H1 (cell line): ENCODE data around the gene DNAH8. TPM values are rescaled to one million over a fixed set of nuclear protein-coding genes. Genes with fewer than 3 reads are reported as not detected.

Experiments used
- CTCF ChIA-PET: fragments of 300-600 bp; sonication (Branson Sonifier 250); formaldehyde crosslinking; loops from one replicate; lab custom pipeline; 2021; ENCODE audit not compliant: partially characterized antibody; lab: Charles Lee
- POLR2A ChIA-PET: fragments of 300-600 bp; sonication (Branson Sonifier 250); formaldehyde crosslinking; loops from one replicate; lab custom pipeline; 2021; ENCODE audit warnings: inconsistent platforms; ENCODE audit not compliant: partially characterized antibody; lab: Charles Lee
- DNase-seq, 2 experiments: peaks; one replicate each; pipeline versions ENCODE4 v3.0.0 to v3.0.0-alpha.2; 2010 to 2022; ENCODE audit warnings: low spot score in 2 of 2, low read depth in 1 of 2, mixed read lengths in 1 of 2
- FAIRE-seq: peaks from 2 replicates; lab custom pipeline; 2011; peaks lifted over from hg19 to GRCh38; lab: Jason Lieb, UNC
- H2AFZ ChIP-seq: 2 replicates; pipeline ENCODE4 v1.8.1; 2012; ENCODE audit warnings: low read length, inconsistent platforms
- H2AK5ac ChIP-seq: 2 replicates; pipeline ENCODE4 v1.6.1; 2013; ENCODE audit warnings: low read depth, low read length
- H2BK120ac ChIP-seq: replicated peaks from 2 replicates; pipeline ENCODE3; 2013; ENCODE audit warnings: low read depth, low read length, inconsistent platforms
- H2BK12ac ChIP-seq: 2 replicates; pipeline ENCODE4 v1.6.1; 2013; ENCODE audit warnings: low read depth, low read length
- H2BK15ac ChIP-seq: 2 replicates; pipeline ENCODE4 v1.6.1; 2013; ENCODE audit warnings: low read length
- H2BK20ac ChIP-seq: 2 replicates; pipeline ENCODE4 v1.6.1; 2013; ENCODE audit warnings: low read length
- H2BK5ac ChIP-seq: 2 replicates; pipeline ENCODE4 v1.6.1; 2013; ENCODE audit warnings: low read depth, low read length
- H3K14ac ChIP-seq: 2 replicates; pipeline ENCODE4 v1.6.1; 2013; ENCODE audit warnings: inconsistent platforms; ENCODE audit not compliant: insufficient read length
- H3K18ac ChIP-seq: 2 replicates; pipeline ENCODE4 v1.6.1; 2013; ENCODE audit warnings: low read length; ENCODE audit errors: extremely low read depth
- H3K23ac ChIP-seq: 2 replicates; pipeline ENCODE4 v1.6.1; 2013; ENCODE audit warnings: inconsistent platforms; ENCODE audit not compliant: insufficient read length
- H3K23me2 ChIP-seq: 2 replicates; pipeline ENCODE4 v1.6.1; 2013; ENCODE audit warnings: low read depth, low read length
- H3K27ac ChIP-seq: 2 replicates; pipeline ENCODE4 v1.6.1; 2011; ENCODE audit warnings: low read depth, low read length, inconsistent platforms
- H3K27me3 ChIP-seq, 4 experiments: replicated peaks in 1 of 4; 1 replicate in 1 of 4; 2 replicates in 3 of 4; pipeline versions ENCODE4 v1.6.1 to v1.8.1; 2011 to 2013; ENCODE audit warnings: low read length in 3 of 4, mild to moderate bottlenecking in 3 of 4, inconsistent platforms in 2 of 4, mixed read lengths in 2 of 4, moderate library complexity in 1 of 4; ENCODE audit not compliant: control insufficient read depth in 3 of 4, insufficient read depth in 3 of 4; ENCODE audit errors: extremely low read depth in 1 of 4
- H3K36me3 ChIP-seq, 4 experiments: 2 replicates each; pipeline versions ENCODE4 v1.6.1 to v1.8.1; 2011 to 2013; ENCODE audit warnings: mild to moderate bottlenecking in 4 of 4, low read length in 3 of 4, moderate library complexity in 2 of 4, control low read depth in 1 of 4, inconsistent platforms in 1 of 4; ENCODE audit not compliant: insufficient read depth in 4 of 4, control insufficient read depth in 2 of 4
- H3K4ac ChIP-seq: replicated peaks from 2 replicates; pipeline ENCODE3; 2013; ENCODE audit warnings: low read length, low read depth, mixed read lengths, inconsistent platforms; ENCODE audit not compliant: insufficient read length
- H3K4me1 ChIP-seq, 4 experiments: replicated peaks in 1 of 4; 1 replicate in 1 of 4; 2 replicates in 3 of 4; pipeline versions ENCODE4 v1.6.1 to v1.8.1; 2011 to 2013; ENCODE audit warnings: low read length in 3 of 4, inconsistent platforms in 2 of 4, mixed read lengths in 1 of 4; ENCODE audit not compliant: insufficient read depth in 4 of 4, control insufficient read depth in 3 of 4
- H3K4me2 ChIP-seq, 2 experiments: 2 replicates each; pipeline versions ENCODE4 v1.6.1 to v1.8.1; 2011 to 2013; ENCODE audit warnings: low read depth in 2 of 2, low read length in 2 of 2, control low read depth in 1 of 2, inconsistent platforms in 1 of 2, mild to moderate bottlenecking in 1 of 2; ENCODE audit not compliant: insufficient read depth in 1 of 2
- H3K4me3 ChIP-seq, 4 experiments: fragments of 200-600, 300-600 bp in 1 of 4; sonication (generic), shearing (Covaris generic), sonication (Bioruptor Twin) in 1 of 4; 2 replicates each; pipeline versions ENCODE4 v1.5.1 to v1.8.1; 2011 to 2016; ENCODE audit warnings: low read length in 4 of 4, low read depth in 3 of 4, control low read depth in 2 of 4, inconsistent platforms in 2 of 4, mild to moderate bottlenecking in 2 of 4, mixed read lengths in 1 of 4, moderate library complexity in 1 of 4; ENCODE audit not compliant: insufficient read depth in 2 of 4; ENCODE audit errors: extremely low read depth in 1 of 4
- H3K56ac ChIP-seq: replicated peaks from 2 replicates; pipeline ENCODE3; 2013; ENCODE audit warnings: low read depth, mild to moderate bottlenecking, mixed read lengths, low read length, inconsistent platforms; ENCODE audit not compliant: insufficient read length
- H3K79me1 ChIP-seq: 2 replicates; pipeline ENCODE4 v1.6.1; 2013; ENCODE audit warnings: low read depth, low read length, control low read depth
- H3K79me2 ChIP-seq, 2 experiments: 2 replicates each; pipeline versions ENCODE4 v1.6.1 to v1.8.1; 2012 to 2013; ENCODE audit warnings: low read length in 2 of 2, mild to moderate bottlenecking in 2 of 2, inconsistent platforms in 1 of 2; ENCODE audit not compliant: insufficient read depth in 2 of 2, control insufficient read depth in 1 of 2
- H3K9ac ChIP-seq, 4 experiments: replicated peaks in 1 of 4; 1 replicate in 1 of 4; 2 replicates in 3 of 4; pipeline versions ENCODE4 v1.6.1 to v1.8.1; 2011 to 2013; ENCODE audit warnings: low read depth in 3 of 4, low read length in 3 of 4, control low read depth in 2 of 4, mild to moderate bottlenecking in 2 of 4, moderate library complexity in 2 of 4, inconsistent platforms in 1 of 4; ENCODE audit errors: extremely low read depth in 1 of 4
- H3K9me3 ChIP-seq, 2 experiments: 2 replicates each; pipeline versions ENCODE4 v1.6.1 to v1.8.1; 2012 to 2013; ENCODE audit warnings: mild to moderate bottlenecking in 2 of 2, moderate library complexity in 2 of 2, control low read depth in 1 of 2, inconsistent platforms in 1 of 2, low read depth in 1 of 2, low read length in 1 of 2, mixed read lengths in 1 of 2; ENCODE audit not compliant: insufficient read depth in 2 of 2
- H4K20me1 ChIP-seq, 2 experiments: replicated peaks in 1 of 2; 2 replicates each; pipeline versions ENCODE3 to v1.8.1; 2011 to 2013; ENCODE audit warnings: inconsistent platforms in 2 of 2, low read length in 2 of 2, mild to moderate bottlenecking in 1 of 2; ENCODE audit not compliant: insufficient read depth in 2 of 2, control insufficient read depth in 1 of 2
- H4K5ac ChIP-seq: 2 replicates; pipeline ENCODE4 v1.6.1; 2013; ENCODE audit warnings: low read length, low read depth, mixed read lengths, inconsistent platforms; ENCODE audit not compliant: insufficient read length
- H4K8ac ChIP-seq: 2 replicates; pipeline ENCODE4 v1.8.0; 2013; ENCODE audit warnings: mild to moderate bottlenecking, moderate library complexity, low read length, inconsistent platforms; ENCODE audit not compliant: insufficient read depth; ENCODE audit errors: extremely low read depth
- H4K91ac ChIP-seq: replicated peaks from 2 replicates; pipeline ENCODE3; 2013; ENCODE audit warnings: low read length, mixed read lengths, inconsistent platforms; ENCODE audit not compliant: insufficient read length
- ATF3 ChIP-seq: IDR thresholded peaks from 2 replicates; pipeline ENCODE4 v1.6.1; 2011; ENCODE audit warnings: low read depth, mild to moderate bottlenecking, low read length; ENCODE audit not compliant: insufficient read depth
- BACH1 ChIP-seq: IDR thresholded peaks from 2 replicates; pipeline ENCODE4 v1.6.1; 2012; ENCODE audit warnings: low read length, improper control_type of control experiment
- E2F6 ChIP-seq: IDR thresholded peaks from 2 replicates; pipeline ENCODE4 v1.6.1; 2012; ENCODE audit warnings: inconsistent platforms
- GTF2F1 ChIP-seq: IDR thresholded peaks from 2 replicates; pipeline ENCODE4 v1.6.1; 2012; ENCODE audit warnings: low read depth, low read length, improper control_type of control experiment, borderline replicate concordance
- KDM5A ChIP-seq: fragments of 200-600 bp; IDR thresholded peaks from 2 replicates; pipeline ENCODE4 v1.7.1; 2012; ENCODE audit warnings: mild to moderate bottlenecking, low read length, inconsistent platforms, mixed read lengths
- NRF1 ChIP-seq: IDR thresholded peaks from 2 replicates; pipeline ENCODE4 v1.6.1; 2011; ENCODE audit warnings: mild to moderate bottlenecking, low read depth, low read length, improper control_type of control experiment
- SIRT6 ChIP-seq: IDR thresholded peaks from one replicate; pipeline ENCODE4 v1.7.1; 2012; ENCODE audit warnings: low read length, inconsistent platforms
- SRF ChIP-seq: IDR thresholded peaks from 2 replicates; pipeline ENCODE4 v1.6.1; 2011; ENCODE audit warnings: mild to moderate bottlenecking, low read depth, low read length, moderate library complexity
- TAF7 ChIP-seq: optimal IDR thresholded peaks from 2 replicates; pipeline ENCODE3; 2011; ENCODE audit warnings: low read depth, mild to moderate bottlenecking, inconsistent platforms, low read length, moderate library complexity, borderline replicate concordance
- ZNF274 ChIP-seq: IDR thresholded peaks from 2 replicates; pipeline ENCODE4 v1.7.0; 2012; ENCODE audit warnings: low read length, borderline replicate concordance; ENCODE audit errors: extremely low read depth
- WGBS, 2 experiments: shearing (Covaris generic) in 1 of 2; methylation state at CpG; one replicate each; pipeline versions ENCODE4 v1.1.6 to v1.1.7; 2013 to 2015; ENCODE audit warnings: low lambda C conversion rate in 2 of 2, mixed read lengths in 2 of 2, inconsistent platforms in 1 of 2, low coverage in 1 of 2, missing lambda C conversion rate in 1 of 2; ENCODE audit not compliant: insufficient replicate concordance in 2 of 2, insufficient coverage in 1 of 2, insufficient read length in 1 of 2; ENCODE audit errors: extremely low coverage in 1 of 2, missing lambda C conversion rate in 1 of 2; 5-methylcytosine and 5-hydroxymethylcytosine counted together
- polyA plus RNA-seq, 7 experiments: library from polyadenylated mRNA; depleted of rRNA in 3 of 7; stranded (reverse) in 5 of 7; unstranded in 2 of 7; fragments of >200 nt in 5 of 7; fragments of 200-250 nt in 2 of 7; gene quantifications; 1 replicate in 5 of 7; 2 replicates in 1 of 7; 4 replicates in 1 of 7; pipeline versions ENCODE4 v1.2.1 to v1.2.3, GENCODE V29; 2011 to 2013; ENCODE audit warnings: missing spikeins in 2 of 7, mixed read lengths in 2 of 7
- total RNA-seq: library from RNA; stranded (reverse); fragmentation: NEBNext Ultra II Directional; extraction: Animal tissue kit (Norgen Biotek cat#: 25700); gene quantifications from 2 replicates; pipeline ENCODE4 v1.2.1, GENCODE V29; 2021

DNAH8 gene
- total and polyA plus RNA-seq, 2 of the 8 experiments (the other 6 are each of a cell fraction or from before 2014, with no cell fraction given): under 0.01 TPM; not detected in 1

GRCh38 chr6:38784506-38785235 lies 69.6 kb downstream of the DNAH8 start:
- ChIA-PET POLR2A (interaction anchor here (0.9 kb wide), 1 partner anchor 11 kb away, joined by 3 read pairs; no protein-coding TSS in a partner anchor), CTCF (interaction anchor here (0.7 to 2.5 kb wide), 4 partner anchors 11 to 103 kb away, joined by 3 to 8 read pairs (median 4); no protein-coding TSS in a partner anchor)
- H3K9ac ChIP-seq: no peak overlapping the region
- H2BK5ac ChIP-seq: no peak overlapping the region
- no peak overlapping the region for H4K8ac ChIP-seq
- H3K4me2 ChIP-seq: no peak overlapping the region; a peak in 1 of 4 replicates
- no peaks in the 10 kb centered on the region for H4K20me1 ChIP-seq
- no peak overlapping the region for H3K18ac ChIP-seq
- no peak for DNase-seq
- no peak overlapping the region for H3K23ac ChIP-seq
- H3K79me2 ChIP-seq: no peaks in the 10 kb centered on the region
- no peak overlapping the region for H2BK20ac ChIP-seq
- no peak overlapping the region for H4K5ac ChIP-seq
- H3K4me3 ChIP-seq: no peak overlapping the region
- no peak overlapping the region for H2BK15ac ChIP-seq
- no peak overlapping the region for H2BK120ac ChIP-seq
- no peak overlapping the region for H4K91ac ChIP-seq
- TF ChIP-seq KDM5A (no peak), SIRT6 (no peak), SRF (no peak), ATF3 (no peak), ZNF274 (no peak), GTF2F1 (no peak), TAF7 (no peak), E2F6 (no peak), BACH1 (no peak), NRF1 (no peak)
- H3K9me3 ChIP-seq: no peaks in the 10 kb centered on the region
- no peak overlapping the region for H2BK12ac ChIP-seq
- no peaks in the 10 kb centered on the region for H3K23me2 ChIP-seq
- no peak overlapping the region for H2AFZ ChIP-seq
- H3K27ac ChIP-seq: no peak overlapping the region
- H3K27me3 ChIP-seq: no peaks in the 10 kb centered on the region
- 81% methylated on average over 2 of the region's 2 CpGs; no CpG with 5 or more reads in 1 of the 2 experiments for WGBS, 2 experiments
- H3K14ac ChIP-seq: no peak overlapping the region
- H2AK5ac ChIP-seq: no peak overlapping the region
- no peak for FAIRE-seq
- H3K36me3 ChIP-seq: no peaks in the 10 kb centered on the region
- no peaks in the 10 kb centered on the region for H3K79me1 ChIP-seq
- H3K56ac ChIP-seq: no peak overlapping the region
- peaks cover 0 to 10% (median 5%) of the 10 kb centered on the region in 4 experiments; a peak in 3 of 7 replicates for H3K4me1 ChIP-seq
- no peak overlapping the region for H3K4ac ChIP-seq
